RPMI7951 (cell line): ENCODE measurements around the gene PRCP. TPM values are rescaled to one million over a fixed set of nuclear protein-coding genes. Genes with fewer than 3 reads are reported as not detected.

Experiments
- DNase-seq: peaks from one replicate; pipeline ENCODE4 v3.0.0-alpha.2; 2012; ENCODE audit warnings: low read depth
- total RNA-seq: library from RNA; depleted of rRNA; stranded (reverse); fragments of >200 nt; shearing (Covaris generic); gene quantifications from 2 replicates; pipeline ENCODE4 v1.2.3, GENCODE V29; 2014

Gene PRCP
- total RNA-seq, 1 experiment from 2014 or later, result 66.3 TPM

DNA sequence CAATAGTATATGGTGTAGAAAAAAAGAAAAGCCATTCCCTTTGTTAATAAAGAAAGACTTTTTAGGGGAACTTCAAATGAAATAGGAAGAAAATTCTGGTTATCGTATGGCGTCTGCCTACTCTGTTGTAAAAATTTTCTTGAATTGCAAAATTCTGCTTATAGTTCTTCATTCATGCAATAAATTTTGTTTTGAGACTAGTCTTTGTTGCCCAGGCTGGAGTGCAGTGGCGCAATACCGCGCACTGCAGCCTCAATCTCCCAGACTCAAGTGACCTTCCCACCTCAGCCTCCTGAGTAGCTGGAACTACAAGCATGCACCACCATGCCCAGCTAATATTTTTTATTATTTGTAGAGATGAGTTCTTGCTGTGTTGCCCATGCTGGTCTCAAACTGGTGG, 7.1 kb upstream of the PRCP start:
- DNase-seq, result no peak

DNA sequence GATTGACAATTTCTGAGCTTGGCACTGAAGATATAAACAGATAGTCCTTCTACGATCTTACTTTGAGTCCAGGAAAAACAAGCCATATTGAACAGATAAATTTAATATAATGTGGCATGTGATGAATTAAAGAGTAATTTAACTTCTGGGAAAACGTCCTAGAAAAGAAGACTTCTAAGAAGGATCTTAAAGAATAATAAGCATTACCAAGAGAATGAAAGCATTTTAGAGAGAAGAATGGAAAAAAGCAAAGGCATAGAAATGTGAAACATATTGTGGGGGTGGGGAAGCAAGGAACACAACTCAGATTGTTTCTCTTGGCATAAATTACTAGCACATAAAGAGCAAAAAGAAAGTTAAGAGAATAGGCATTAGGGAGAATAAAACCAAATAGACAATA, 6.7 kb upstream of the PRCP start:
- no peak for DNase-seq

DNA sequence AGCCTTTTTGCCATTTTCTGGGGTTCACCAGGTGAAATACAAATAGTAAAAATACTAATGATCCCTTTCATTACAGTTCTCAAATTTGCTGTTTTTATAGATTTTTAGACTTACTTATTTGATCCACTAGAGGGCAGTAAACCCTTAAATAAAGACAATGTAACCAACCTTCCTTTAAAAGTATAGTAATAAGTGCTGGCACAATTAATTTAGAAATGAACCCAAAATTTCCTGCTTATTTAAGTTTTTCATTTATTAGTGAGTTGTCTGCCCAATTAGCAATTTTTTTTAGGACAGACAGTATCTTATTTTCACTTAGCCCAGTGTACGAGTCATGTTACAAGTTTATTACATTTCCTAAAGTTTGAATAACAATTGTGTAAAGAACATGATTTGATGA, 6.0 kb upstream of the PRCP start:
- DNase-seq, result peak; percentile 33

DNA sequence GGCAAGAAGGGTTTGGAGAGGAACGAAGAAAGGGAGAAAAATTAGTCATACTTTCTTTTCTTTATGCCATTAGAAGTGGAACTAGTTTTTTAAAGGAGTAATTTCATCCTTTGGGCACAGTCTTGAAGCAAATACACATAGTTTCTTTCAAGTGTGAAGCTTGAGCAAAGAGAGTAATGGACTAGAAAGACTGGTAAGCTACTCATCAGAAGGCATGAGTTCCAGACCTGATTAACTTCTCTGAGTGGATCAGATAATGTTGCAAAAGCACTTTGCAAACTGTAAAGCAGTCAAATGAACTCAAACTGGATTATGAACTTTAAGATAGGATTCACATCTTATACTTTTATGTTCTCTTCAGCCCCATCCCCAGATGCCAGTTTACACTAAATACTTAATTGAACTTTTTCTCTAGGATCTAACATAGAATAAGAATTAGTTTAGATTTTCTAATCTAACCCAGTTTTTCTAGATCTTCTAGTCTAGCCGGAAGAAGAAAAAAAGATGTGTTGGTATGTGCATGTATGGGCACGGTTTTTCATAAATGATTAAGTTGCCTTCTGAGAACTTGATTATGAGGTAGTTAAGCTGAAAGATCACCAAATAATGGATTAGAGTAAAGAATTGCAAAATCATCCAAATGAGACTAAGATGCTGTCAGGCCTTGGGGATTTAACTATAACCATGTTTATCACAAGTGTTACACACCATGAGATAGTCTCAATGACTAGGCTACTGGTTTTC, 3.8 kb upstream of the PRCP start:
- no peak for DNase-seq

DNA sequence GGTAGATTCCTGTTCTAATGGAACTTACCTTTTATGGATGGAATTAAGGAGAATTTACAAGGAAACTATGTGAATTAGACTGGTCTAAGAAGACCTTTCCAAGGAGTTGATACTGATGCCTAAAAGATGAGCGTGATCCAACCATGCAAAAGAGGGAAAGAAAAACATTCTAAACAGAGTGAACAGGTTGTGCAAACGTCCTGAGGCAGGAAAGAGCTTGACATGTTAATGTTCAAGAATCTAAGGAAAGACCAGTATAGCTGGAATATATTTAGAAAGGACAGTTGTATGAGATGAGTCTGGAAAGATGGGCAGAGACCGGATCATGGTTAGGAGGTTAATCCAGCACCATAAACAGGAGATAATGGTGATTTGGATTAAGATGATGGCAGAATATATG, 2.6 kb upstream of the PRCP start:
- DNase-seq, result no peak

DNA sequence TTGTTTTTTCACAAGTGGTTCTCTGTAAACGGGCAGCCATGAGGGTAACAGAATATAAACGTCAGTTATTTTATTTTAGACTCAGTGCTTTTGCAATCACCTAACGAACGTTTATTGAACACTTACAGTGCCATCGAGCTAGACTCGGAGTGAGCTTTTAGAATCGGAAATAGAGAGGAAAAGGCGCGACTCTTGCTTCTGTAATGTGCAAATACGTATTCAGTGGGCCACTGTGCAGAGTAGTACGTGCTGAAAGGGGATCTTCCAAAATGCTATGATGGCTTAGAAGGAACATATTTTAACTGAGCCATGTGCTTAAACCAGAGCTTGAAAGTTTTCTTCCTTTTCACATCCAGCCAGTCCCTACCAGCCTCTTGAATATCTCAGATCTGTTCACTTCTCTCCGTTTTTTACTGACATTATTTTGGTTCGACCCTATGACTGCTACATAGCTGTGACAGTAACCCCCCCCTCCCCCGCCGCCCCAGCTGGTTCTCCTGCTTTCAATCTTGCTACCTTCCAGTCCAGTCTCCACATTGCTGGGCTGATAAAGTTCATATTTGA, 1.8 kb upstream of the PRCP start:
- DNase-seq, result no peak

DNA sequence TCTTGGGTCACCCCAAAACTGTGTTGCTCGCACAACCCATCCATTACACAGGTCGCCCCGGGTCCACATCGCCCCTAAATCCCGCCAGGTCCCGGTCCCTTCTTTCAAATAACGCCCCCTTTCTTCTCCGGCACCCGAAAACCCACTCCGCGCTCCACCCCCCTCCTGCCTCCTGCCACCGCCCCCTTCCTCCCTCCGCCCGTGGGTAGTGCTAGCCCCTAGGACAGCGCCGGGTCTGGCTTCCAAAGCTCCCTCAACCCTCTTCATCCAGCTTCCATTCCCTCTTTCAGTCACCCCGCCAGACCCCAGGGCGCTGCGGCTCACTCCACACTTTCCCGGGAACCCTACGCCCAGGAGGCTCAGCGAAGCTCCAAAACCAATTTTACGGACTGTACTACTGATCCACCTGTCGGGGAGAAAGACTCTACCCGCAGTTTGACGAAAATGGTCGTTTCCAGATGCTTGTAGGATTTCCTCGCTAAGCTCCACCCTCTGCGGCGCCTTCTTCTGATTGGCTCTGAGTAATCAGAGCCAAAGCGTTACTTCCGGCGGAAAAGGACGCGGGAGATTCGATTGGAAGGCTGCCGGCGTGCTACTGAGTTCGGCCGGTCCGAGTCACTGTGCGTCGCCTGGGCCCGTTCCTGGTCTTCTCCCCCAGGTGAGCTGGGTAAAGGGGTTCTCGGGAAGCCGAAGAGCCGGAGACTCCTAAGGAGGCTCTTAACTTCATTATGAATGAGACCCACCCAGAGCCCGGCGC, 1.1 kb upstream of the PRCP start, which contains the start of gene DDIAS:
Gene DDIAS (plus strand): TSS at position 572 of the 757 bp plus-strand sequence. CDS start 13,003 bp downstream, outside the sequence.
- peak; percentile 97 for DNase-seq

DNA sequence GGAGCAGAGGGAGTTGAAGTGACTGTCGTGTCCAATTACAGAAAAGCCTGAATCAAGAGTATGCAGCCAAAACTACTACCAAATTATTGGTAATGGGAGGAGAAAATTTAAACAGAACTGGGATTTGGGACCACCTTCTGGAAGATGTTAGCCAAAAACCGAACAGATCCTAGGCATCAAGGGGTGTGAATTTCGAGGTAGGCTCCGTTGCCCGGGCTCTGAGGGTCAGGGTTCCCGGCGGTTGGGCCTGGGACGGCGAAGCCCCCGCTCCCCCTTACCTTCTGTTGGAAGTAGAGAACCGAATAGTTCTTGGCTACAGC, 313 bp downstream of the PRCP start:
- DNase-seq, result no peak

DNA sequence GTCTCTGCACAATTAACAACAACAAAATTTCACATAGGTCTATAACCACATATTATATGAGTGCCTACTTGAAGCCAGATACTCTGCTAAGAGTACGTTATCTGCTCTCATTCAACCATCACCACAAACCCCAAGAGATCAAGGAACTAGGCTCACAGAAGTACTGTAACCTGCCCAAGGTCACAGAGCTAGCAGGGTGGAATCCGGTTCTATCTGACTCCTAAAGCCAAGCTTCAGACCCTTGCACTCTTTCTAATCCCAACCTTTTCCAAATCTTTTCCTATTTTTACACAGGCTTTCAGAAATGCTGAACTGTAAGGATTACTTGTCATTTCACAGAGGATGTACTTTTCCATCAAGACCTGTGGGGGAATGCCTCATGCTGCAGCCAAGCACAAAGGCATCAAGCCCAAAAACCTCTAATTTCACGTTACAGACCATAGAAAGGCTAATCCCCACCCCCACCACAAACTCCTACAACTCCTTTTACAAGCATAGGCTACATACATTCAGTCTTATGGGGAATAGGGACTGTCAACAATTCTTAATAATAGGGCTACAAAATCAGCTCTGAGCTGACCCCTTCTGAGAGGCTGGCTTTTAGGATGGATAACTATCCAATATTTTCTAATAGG, 927 bp downstream of the PRCP start:
- no peak for DNase-seq

DNA sequence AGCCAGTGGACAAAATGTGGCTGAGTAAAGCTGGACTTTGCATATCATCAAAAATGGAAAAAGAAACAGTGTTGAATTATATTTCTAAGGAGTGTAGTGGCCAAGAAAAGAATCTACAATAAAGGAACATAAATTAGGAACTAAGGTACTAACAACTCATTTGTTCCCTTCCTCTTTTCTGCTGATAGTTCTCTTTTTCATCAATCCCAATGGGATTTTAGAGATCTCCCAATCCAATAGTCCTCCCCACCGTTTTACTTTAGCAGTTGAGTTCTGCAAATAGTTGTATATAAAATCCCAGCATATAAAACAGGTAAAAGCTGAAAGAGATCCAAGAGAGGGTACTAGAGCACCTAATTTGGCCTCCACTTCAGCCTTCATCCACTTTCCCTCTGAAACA, 2.0 kb downstream of the PRCP start:
- no peak for DNase-seq

DNA sequence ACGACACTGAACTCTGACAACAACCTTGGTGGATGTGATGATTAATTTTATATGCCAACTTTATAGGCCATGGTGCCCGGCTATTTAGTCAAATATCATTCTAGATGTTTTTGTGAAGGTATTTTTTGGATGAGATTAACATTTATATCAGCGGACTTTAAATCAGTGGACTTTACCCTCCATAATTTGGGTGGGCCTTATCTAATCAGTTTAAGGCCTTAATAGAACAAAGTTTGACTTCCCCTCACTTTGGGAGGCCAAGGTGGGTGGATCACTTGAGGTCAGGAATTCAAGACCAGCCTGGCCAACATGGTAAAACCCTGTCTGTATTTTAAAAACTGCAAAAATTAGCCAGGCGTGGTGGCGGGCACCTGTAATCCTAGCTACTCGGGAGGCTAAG, 4.0 kb downstream of the PRCP start:
- no peak for DNase-seq

DNA sequence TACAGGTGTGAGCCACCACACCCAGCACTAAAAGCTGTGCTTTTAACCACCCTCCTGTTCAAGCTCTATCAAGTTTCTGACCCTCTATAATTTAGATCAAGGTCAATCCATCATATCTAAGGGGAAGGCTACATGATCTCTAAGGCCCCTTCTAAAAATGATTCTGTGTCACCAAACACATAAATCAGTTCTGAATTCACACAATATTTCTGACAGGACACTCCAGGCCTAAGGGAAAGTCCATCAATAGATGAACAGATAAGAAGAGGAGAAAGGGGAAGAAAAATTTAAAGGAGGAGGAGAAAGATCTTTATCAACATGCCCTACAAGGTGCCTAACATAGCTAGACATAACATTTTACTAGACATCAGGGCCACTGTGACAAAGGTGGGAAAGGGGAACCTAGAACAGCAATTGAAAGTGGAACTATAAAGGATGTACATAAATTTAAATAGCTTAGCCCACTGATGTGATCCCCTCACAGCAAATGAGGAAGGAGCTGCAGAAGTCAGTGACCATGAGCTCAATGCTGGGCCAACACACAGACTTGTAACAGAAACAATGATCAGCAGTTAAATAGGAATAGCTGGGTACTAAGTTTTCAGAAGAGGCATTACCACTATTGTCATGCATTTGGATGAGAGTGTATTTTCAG, 4.7 kb downstream of the PRCP start:
- no peak for DNase-seq

DNA sequence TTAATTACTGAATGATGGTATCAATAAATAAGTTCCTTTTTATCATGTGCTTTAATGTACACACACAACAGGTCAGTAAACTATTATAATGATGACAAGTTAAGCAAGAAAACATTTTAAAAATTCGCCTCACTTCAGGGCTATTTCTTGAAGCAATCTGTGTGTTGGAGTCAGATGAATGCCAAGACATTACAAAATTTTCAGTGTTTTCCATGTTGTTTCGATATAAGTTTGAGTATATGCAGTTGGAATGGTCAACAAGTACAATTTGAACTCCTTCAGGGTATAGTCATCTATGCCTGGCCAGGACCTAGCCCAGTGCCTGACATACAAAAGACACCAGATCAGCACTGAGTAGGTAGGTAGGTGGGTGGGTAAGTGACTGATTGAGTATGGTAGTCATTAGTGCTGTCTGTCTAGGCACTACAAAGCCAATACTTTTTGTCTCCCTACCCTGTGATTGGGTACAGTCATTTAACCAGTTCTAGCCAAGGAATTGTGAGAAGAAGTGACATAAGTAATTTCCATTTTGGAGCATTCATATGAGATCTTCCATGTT, 7.5 kb downstream of the PRCP start:
- no peak for DNase-seq

DNA sequence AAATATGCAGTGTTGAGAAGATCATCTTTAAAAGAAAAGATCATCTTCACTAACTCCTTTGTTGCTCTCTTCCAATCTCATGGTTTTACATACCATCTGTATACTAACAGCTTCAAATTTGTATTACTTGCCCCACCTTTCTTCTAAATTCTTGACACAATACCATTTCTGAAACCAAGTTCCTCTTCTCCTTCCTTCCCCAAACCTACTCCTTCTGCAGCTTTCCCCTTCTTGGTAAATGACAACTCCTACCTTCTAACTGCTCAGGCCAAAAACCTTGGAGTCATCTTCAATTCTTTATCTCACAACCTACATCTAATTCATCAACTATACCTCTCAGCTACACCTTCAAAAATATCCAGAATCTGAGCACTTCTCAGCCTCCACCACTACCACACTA, 9.3 kb downstream of the PRCP start:
- no peak for DNase-seq

DNA sequence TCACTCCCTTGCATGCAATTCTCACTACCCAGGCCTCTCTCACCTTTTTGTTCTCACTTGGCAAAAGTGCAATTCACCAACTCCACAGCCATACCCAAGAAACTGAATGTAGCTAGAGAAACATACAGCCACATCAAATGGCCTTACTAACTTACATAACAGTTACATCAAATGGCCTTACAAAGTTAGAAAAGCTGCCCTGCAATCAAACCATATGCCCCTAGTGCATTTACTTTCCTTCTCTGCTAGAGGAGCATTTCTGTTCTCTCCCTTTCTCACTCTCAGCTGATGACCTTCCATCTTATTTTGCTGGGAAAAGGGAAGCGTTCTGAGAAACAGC, 10.3 kb downstream of the PRCP start:
- DNase-seq, result no peak

DNA sequence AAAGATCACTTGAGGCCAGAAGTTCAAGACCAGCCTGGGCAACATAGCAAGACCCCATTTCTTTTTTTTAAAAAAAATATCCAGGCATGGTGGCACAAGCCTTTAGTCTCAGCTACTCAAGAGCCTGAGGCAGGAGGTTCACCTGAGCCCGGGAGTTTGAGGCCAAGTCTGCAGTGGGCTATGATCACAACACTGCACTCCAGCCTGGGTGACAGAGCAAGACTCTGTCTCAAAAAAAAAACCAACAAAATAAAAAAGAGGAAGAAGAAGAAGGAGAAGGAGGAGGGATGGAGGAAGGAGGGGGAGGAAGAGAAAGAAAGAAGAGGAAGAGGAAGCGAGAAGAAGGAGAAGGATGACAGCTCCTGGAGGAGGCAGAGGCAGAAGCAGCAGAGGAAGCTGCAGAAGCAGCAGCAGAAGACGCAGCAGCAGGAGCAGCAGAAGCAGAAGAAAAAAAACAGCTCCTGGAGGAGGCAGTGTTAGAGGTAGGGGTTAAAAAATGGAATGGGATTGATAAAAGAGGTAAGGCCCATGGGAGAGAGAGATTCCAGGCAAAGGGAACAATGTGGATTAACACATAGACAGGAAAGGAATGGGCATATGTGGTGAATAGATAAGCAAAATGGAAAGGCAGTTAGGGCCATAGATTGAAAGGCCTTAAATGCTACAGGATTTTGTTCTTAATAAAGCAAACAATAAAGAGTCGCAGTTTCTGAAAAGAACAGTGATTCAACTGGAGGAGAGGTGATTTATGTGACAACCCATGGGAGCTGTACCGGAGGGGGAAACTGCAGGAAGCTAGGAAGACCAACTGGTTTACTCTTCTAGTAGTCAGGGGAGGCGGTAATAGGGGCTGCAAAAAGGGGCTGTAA, 10.9 kb downstream of the PRCP start:
- DNase-seq, result no peak

DNA sequence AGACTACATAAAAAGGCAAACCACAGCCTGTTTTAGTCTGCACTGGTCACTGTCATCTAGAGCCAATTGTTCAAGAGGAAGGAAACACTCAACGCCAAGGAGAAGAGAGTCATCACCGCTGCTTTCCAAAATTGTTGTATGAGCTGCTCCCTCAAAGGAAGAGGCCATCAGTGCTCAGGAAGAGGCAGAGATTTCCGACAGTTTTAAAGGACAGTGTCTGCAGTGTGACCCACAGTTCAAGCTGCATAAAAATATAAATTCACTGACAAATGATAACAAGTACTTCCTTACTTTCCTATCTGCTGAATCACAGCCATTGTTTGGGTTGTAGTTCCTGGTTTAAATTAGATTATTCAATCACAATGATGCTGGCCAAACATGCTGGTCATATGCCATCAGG, 16.4 kb downstream of the PRCP start:
- no peak for DNase-seq

DNA sequence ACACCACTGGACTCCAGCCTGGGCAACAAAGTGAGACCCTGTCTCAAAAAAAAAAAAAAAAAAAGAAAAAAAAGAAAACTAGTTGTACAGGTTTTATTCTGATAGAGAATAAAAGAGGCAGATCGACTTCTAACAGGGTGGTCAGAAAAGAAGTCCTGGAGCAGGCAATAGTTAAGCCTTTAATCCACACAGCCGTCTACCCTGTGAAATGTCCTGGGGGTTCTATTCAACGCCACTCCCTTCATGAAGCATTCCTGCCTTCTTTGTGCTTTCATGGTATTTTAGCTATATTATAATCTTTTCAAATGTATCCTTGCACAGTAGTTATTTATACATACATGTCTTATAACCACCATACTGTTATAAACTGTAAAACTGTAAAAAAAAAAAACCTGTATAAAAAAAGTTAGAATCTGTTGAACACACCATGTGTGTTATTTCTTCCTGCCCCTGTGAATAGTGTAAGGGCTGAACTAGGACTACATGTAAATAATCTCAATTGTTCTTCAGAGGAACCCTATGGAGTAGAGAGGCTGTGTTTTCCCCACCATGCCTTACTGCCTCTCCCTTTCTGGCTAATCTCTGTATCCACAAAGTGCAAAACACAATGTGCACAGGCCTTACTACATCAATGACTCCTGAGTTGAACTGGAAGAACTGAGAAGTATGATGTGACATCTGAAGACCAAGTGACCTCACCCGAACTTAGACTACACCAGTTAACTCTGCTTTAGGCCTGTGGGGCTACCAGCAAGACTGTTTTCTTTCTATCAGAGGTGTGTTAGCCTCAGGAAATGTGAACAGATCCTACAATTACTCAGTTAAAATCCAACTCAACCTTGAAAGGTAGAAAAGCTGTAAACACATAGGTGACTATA, 25.3 kb downstream of the PRCP start:
- DNase-seq, result no peak

DNA sequence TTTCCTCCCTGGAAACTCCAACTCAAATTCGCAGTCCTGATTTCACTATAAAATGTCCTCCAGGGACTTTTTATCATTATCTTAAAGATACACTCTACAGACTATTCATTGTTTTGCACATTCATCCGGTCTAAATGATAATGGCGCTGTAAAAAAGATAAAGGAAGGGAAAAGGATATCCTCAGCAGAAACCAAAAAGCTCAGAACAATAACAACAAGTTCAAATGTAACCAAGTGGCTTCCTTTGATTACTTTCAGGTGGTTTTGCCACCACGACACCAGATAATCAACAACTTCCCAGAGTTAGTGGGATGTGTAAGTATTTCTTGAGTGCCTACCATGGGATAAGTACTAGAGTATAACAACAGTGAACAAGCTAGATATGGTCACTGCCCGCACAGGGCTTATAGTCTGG, 26.3 kb downstream of the PRCP start:
- DNase-seq, result no peak
